IPS-18c (cell line): ENCODE results near the gene IL37.
"Not testable (repeated sequence)": the region's sequence is repeated elsewhere in the genome, so short reads cannot be mapped to it uniquely, and the experiment has no call there.

ENCODE experiments used
- H3K4me3 ChIP-seq: 2 replicates; pipeline ENCODE4 v1.7.0; 2013; ENCODE audit warnings: low read depth, mild to moderate bottlenecking, low read length, moderate library complexity; ENCODE audit not compliant: insufficient read depth
- H3K9me3 ChIP-seq: one replicate; pipeline ENCODE4 v1.6.1; 2013; ENCODE audit warnings: mild to moderate bottlenecking, low read length, moderate library complexity; ENCODE audit not compliant: control insufficient read depth, insufficient read depth

IL37 gene

GRCh38 chr2:112915300-112916144, 4.6 kb downstream of the IL37 start:
- H3K9me3 ChIP-seq, result no peaks in the 10 kb centered on the region
- H3K4me3 ChIP-seq, result no peak overlapping the region

- H3K4me3 ChIP-seq, result no peak overlapping the region
- no peaks in the 10 kb centered on the region for H3K9me3 ChIP-seq
Measured at GRCh38 chr2:112916145-112916571, 5.2 kb downstream of the IL37 start.

GRCh38 chr2:112916625-112917247, 5.8 kb downstream of the IL37 start:
- Histone ChIP-seq H3K9me3 (no peaks in the 10 kb centered on the region), H3K4me3 (no peak overlapping the region)

GRCh38 chr2:112917856-112918255, 6.9 kb downstream of the IL37 start:
- no peak overlapping the region for H3K4me3 ChIP-seq
- no peaks in the 10 kb centered on the region for H3K9me3 ChIP-seq

GRCh38 chr2:112918256-112918655, 7.3 kb downstream of the IL37 start:
- no peaks in the 10 kb centered on the region for H3K9me3 ChIP-seq
- no peak overlapping the region for H3K4me3 ChIP-seq

- H3K9me3 ChIP-seq, result no peaks in the 10 kb centered on the region
Measured at GRCh38 chr2:112919086-112919485, 8.1 kb downstream of the IL37 start.

GRCh38 chr2:112920923-112921532, 10.1 kb downstream of the IL37 start:
- Histone ChIP-seq H3K9me3 (no peaks in the 10 kb centered on the region), H3K4me3 (no peak overlapping the region)

More at GRCh38 chr2:112919086-112919485, 8.1 kb downstream of the IL37 start:
- no peak overlapping the region for H3K4me3 ChIP-seq

GRCh38 chr2:112921982-112922381, 11.0 kb downstream of the IL37 start:
- H3K9me3 ChIP-seq, result no peaks in the 10 kb centered on the region
- no peak overlapping the region for H3K4me3 ChIP-seq

- H3K9me3 ChIP-seq, result no peaks in the 10 kb centered on the region
- H3K4me3 ChIP-seq, result no peak overlapping the region
Measured at GRCh38 chr2:112923237-112923966, 12.4 kb downstream of the IL37 start.

- H3K4me3 ChIP-seq, result no peak overlapping the region
- H3K9me3 ChIP-seq, result no peaks in the 10 kb centered on the region
Measured at GRCh38 chr2:112923967-112924338, 13.0 kb downstream of the IL37 start.

- Histone ChIP-seq H3K9me3 (no peaks in the 10 kb centered on the region), H3K4me3 (no peak overlapping the region)
Measured at GRCh38 chr2:112924360-112924759, 13.4 kb downstream of the IL37 start.

- H3K4me3 ChIP-seq, result no peak overlapping the region
- H3K9me3 ChIP-seq, result no peaks in the 10 kb centered on the region
Measured at GRCh38 chr2:112924821-112925220, 13.9 kb downstream of the IL37 start.

GRCh38 chr2:112926707-112927106, 15.7 kb downstream of the IL37 start:
- H3K4me3 ChIP-seq, result no peak overlapping the region
- H3K9me3 ChIP-seq, result no peaks in the 10 kb centered on the region

GRCh38 chr2:112927745-112928144, 16.8 kb downstream of the IL37 start:
- H3K4me3 ChIP-seq, result no peak overlapping the region
- no peaks in the 10 kb centered on the region for H3K9me3 ChIP-seq

- no peaks in the 10 kb centered on the region for H3K9me3 ChIP-seq
- H3K4me3 ChIP-seq, result no peak overlapping the region
Measured at GRCh38 chr2:112933261-112933660, 22.3 kb downstream of the IL37 start.

GRCh38 chr2:112934117-112934516, 23.2 kb downstream of the IL37 start:
- not testable (repeated sequence) for H3K9me3 ChIP-seq, H3K4me3 ChIP-seq

- Histone ChIP-seq H3K4me3 (no peak overlapping the region), H3K9me3 (no peaks in the 10 kb centered on the region)
Measured at GRCh38 chr2:112936927-112937232, 25.9 kb downstream of the IL37 start.

GRCh38 chr2:112938904-112939303, 27.9 kb downstream of the IL37 start:
- no peak overlapping the region for H3K4me3 ChIP-seq
- no peaks in the 10 kb centered on the region for H3K9me3 ChIP-seq
